HG03439 (cell line): ENCODE measurements around the gene MYO5C.

ENCODE experiments used
- ATAC-seq: cut with Tn5 transposase; IDR thresholded peaks from one replicate; pipeline ENCODE4 v1.9.1; 2021; ENCODE audit warnings: mild to moderate bottlenecking, moderate library complexity; ENCODE audit not compliant: unreplicated experiment

Gene MYO5C

DNA sequence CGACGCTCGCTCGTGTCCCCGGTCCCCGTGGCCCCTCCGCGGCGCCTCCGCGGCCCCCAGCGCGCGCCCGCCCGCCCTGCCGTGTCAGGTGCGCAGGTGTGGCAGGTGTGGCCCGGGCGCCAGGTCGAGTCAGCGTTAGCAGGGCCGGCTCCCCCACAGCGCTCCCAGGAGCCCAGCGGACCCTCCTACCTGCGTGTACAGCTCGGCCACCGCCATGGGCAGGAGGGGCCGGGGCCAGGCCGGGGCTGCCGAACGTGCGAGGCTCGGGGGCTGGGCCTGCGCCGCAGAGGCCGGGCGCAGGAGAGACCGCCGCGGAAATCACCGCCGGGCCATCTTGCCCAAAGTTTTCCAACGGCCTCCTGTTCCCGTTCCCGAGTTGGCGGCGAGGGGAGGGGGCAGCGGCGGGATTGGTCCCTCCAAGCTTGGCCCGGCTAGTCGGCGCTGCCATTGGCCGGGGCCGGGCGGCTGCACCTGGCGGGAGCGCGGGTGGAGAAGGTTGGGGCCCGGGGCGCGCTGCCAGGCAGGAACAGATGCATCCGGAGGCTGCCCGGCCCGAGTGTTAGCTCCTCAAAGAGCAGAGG is at the start of gene MYO5C:
Gene MYO5C (minus strand): TSS at position 384 of the 581 bp plus-strand sequence. CDS start 168 bp downstream, at position 216.
- no peak for ATAC-seq

- no peak for ATAC-seq
Measured at GRCh38 chr15:52344592-52344991, 49.0 kb upstream of the MYO5C start.

- no peak for ATAC-seq
Measured at GRCh38 chr15:52343831-52344230, 48.2 kb upstream of the MYO5C start.

- no peak for ATAC-seq
Measured at GRCh38 chr15:52340093-52340492, 44.5 kb upstream of the MYO5C start.

- no peak for ATAC-seq
Measured at GRCh38 chr15:52338891-52339290, 43.3 kb upstream of the MYO5C start.

DNA sequence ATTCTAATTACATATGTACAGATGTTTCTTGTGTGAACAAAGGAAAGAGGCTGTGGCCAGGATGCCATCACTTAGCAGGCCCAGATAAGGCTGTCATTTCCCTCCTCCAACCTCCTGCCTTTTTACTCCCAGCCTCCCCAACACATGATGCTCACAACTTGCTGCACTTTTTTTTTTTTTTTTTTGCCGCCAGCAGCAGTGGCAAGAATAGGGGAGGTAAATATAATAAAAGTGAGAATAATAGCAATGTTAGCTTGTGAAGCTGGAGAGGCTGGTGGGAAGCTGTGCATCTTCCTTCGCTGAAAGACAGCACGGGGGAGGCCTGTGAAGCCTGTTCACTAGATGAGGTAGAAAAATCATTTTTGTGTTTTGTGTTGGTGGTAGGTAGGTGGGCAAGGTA is 42.5 kb upstream of the MYO5C start:
- no peak for ATAC-seq

GRCh38 chr15:52337198-52337853 is 41.7 kb upstream of the MYO5C start:
- ATAC-seq, result no peak

GRCh38 chr15:52336529-52336928 is 40.9 kb upstream of the MYO5C start:
- no peak for ATAC-seq

- ATAC-seq, result no peak
Measured at GRCh38 chr15:52334491-52335160, 39.0 kb upstream of the MYO5C start.

- no peak for ATAC-seq
Measured at GRCh38 chr15:52331490-52332240, 36.1 kb upstream of the MYO5C start.

- ATAC-seq, result no peak
Measured at GRCh38 chr15:52329987-52330386, 34.4 kb upstream of the MYO5C start.

GRCh38 chr15:52329150-52329549 is 33.5 kb upstream of the MYO5C start:
- ATAC-seq, result no peak

GRCh38 chr15:52328680-52329079 is 33.1 kb upstream of the MYO5C start:
- no peak for ATAC-seq

DNA sequence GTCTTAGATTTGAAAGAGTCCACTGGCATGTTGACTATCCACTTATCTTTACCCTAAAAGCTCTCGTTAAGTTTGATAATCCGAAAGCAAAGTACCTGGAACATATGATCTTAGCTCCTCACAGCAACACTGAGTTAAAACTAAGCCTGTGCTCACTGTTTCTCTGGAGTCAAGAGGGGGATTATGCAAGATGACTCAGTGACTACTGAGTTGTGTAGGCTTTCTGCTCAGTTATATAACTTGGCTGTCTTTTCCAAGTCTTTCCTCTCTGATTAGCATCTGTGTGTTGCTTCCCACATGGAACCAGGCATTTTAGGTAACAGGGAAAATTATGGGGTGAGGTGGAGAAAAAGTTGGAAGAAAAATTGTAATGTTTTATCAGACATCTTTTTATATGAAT is 31.2 kb upstream of the MYO5C start:
- ATAC-seq, result no peak

DNA sequence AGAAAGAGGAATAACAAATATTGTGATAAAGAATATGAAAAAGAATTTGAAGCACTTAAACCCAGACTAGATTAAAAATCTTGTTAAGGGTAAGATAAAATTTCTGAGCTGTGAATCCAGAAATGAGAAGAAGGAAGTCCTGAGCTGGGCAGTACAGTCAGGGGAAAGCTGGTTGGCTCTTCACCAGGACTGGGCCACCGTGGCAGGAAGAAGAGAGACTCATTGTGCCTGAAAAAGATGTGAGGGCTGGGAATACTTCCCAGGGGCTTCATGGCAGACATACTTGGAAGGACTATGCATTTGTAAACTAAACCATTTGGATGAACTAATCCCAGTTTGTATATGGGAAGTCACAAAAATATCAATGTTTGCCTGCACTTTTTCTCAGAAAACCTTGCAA is 28.5 kb upstream of the MYO5C start:
- no peak for ATAC-seq

GRCh38 chr15:52318729-52319500 is 23.3 kb upstream of the MYO5C start:
- no peak for ATAC-seq

DNA sequence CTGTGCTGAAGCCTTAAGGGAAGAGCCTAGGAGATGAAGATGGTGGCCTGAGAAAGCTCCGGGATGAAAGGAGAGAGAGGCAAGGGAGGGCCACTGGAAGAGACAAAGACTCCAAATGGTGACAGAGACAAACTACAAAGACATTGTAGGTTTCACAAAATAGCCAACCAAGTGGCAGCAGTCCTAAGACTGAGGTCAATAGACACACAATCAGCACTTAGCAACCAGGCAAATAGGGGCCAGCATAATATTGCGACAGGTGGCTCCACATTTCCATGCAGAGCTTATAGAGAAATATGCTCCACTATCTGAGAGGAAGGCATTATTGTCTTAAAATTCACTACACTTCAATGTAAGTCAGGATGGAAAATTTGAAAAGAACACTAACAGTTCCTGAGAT is 22.1 kb upstream of the MYO5C start:
- no peak for ATAC-seq

DNA sequence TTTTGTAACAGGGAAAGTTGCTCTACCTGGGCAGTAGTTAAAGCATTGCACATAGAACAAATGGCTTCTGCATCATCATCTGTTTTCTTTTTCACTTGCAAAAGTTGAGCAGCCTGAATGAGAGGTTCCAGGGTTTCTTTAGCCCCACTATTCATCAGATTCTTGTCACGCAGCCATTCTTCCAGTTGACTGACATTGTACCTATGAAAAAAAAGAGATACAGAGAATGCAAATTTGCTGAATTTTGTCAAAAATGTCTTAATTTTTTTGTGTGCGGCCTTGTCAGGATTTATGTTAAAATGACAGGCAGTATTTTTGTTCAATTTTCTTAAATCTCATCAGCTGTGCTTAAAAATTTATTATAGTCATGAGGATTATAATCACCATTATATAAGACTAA is 21.4 kb upstream of the MYO5C start:
- no peak for ATAC-seq

DNA sequence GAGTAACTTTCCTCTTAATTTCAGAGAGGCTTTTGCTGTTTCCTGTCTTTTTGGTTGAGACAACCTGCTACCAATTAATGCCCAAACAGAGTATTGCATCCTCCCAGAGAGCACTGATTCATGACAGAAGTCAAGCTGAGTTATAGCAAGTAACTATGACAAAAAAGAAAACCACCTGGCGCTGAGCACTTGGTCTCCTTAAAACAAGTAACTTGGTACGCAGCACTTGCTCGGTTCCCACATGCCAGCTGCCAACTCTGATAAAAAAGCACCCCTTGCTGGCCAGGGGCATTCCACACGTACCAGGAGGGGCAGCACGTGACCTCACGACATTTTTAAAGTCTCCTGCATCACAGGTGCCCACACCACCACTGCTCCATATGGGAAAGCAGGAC is 13.5 kb upstream of the MYO5C start:
- peak; percentile 55 for ATAC-seq

- ATAC-seq, result peak; percentile 76
Measured at GRCh38 chr15:52308446-52309153, 13.0 kb upstream of the MYO5C start.
